Astrocyte (in vitro differentiated cells and primary cell): ENCODE results near the gene EGLN1.

Experiments used
- CTCF ChIP-seq: IDR thresholded peaks from 2 replicates; pipeline ENCODE4 v1.5.1; 2011; ENCODE audit warnings: low read depth, mild to moderate bottlenecking, inconsistent platforms, low read length, moderate library complexity; ENCODE audit not compliant: insufficient read depth
- EZH2 ChIP-seq: IDR thresholded peaks from 2 replicates; pipeline ENCODE4 v1.6.1; 2012; ENCODE audit warnings: mild to moderate bottlenecking, low read length, inconsistent platforms; ENCODE audit not compliant: insufficient read depth

GRCh38 chr1:231465051-231465450 is 43.0 kb upstream of the EGLN1 start:
- no peak for TF ChIP-seq CTCF
- TF ChIP-seq EZH2 = no peak
